Activated T-helper 2 cell treated with anti-CD3 and anti-CD28 coated beads, Interferon-gamma antibody, Interleukin-2, Interleukin-4, amounts not matched to agents 10 μg/mL and 5 μg/mL and 100 μg/mL, durations not matched to agents 14 hours and 24 hours and 36 hours (primary cell): ENCODE data around the gene FUT8. TPM values are rescaled to one million over a fixed set of nuclear protein-coding genes. Genes with fewer than 3 reads are reported as not detected.

Source experiments
- DNase-seq: peaks from one replicate; pipeline ENCODE4 v3.0.0; 2021; ENCODE audit warnings: low spot score
- H3K27ac Mint-ChIP-seq: one replicate; pipeline ENCODE4 v1.8.0; 2021; ENCODE audit warnings: mixed read lengths
- H3K27me3 Mint-ChIP-seq: one replicate; pipeline ENCODE4 v1.8.0; 2021; ENCODE audit warnings: low read depth, mixed read lengths
- H3K36me3 Mint-ChIP-seq: one replicate; pipeline ENCODE4 v1.8.0; 2021; ENCODE audit warnings: low read depth, mixed read lengths
- H3K4me1 Mint-ChIP-seq: one replicate; pipeline ENCODE4 v1.8.0; 2021; ENCODE audit warnings: low read depth, mixed read lengths
- H3K4me3 Mint-ChIP-seq: one replicate; pipeline ENCODE4 v1.8.0; 2021; ENCODE audit warnings: low read depth, mild to moderate bottlenecking, moderate library complexity, mixed read lengths
- H3K9me3 Mint-ChIP-seq: one replicate; pipeline ENCODE4 v1.8.0; 2021; ENCODE audit warnings: mixed read lengths
- intact Hi-C: fragments of 100-400 bp; cut with micrococcal nuclease; formaldehyde crosslinking; loops from one replicate; pipeline ENCODE4 v1.15.1; 2023
- total RNA-seq: library from RNA; stranded (reverse); gene quantifications from 2 replicates; pipeline ENCODE4 v1.2.3, GENCODE V29; 2022

The FUT8 gene
- total RNA-seq, 1 donor from 2014 or later: 110 TPM

DNA sequence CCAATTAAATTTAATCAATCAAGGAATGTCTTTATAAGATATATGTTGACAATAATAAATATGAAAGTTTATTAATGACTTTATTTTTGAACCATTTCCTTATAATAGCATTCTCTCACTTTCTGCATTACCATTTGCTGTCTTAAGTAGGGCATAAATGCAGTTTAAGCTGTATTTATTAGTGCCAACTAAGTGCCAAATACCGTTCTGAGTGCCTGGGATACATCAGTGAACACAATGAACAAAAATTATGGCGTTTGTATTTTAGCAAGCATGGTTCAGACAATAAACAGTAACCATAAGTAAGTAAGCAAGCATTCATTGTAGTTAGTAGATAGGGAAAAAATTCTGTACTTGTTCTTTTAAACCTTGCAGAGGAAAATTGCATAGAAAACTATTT is 145.8 kb downstream of the FUT8 start:
- Mint-ChIP-seq H3K9me3 (no peaks in the 10 kb centered on the region), H3K4me3 (no peak overlapping the region), H3K4me1 (no peaks in the 10 kb centered on the region), H3K36me3 (peaks cover 23% of the 10 kb centered on the region), H3K27ac (no peak overlapping the region), H3K27me3 (no peaks in the 10 kb centered on the region)
- no peak for DNase-seq
- intact Hi-C loops: no loop called here

DNA sequence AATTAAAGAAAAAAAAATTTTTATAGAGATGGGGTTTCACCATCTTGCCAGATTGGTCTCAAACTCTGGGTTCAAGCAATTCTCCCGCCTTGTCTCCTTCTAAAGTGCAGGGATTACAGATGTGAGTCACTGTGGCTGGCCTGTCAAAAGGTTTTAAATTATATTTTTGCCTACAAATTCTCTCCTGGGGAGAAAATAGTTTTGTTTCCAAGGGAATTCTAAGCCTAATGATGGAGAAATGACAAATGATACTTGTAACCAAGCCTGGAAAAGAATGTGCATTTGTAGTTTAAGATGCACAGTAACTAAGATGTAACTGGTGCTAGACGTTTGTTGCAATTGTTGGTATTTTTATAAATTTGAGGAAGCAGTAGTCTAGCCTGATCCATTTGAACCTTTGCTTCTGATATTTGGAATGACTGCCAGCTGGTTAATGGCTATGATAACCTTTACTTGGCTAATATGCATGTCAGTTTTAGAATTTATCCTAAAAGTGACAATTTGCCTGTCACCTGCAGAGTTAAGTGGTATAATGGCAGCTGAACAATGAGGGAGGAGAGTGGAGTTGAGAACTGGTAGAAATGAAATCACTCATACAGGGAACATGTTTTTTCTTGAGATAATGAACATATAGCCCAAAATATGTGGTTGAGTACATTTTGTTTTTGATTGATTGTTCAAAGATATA is 148.0 kb downstream of the FUT8 start:
- H3K4me1 Mint-ChIP-seq: peaks cover 7% of the 10 kb centered on the region

DNA sequence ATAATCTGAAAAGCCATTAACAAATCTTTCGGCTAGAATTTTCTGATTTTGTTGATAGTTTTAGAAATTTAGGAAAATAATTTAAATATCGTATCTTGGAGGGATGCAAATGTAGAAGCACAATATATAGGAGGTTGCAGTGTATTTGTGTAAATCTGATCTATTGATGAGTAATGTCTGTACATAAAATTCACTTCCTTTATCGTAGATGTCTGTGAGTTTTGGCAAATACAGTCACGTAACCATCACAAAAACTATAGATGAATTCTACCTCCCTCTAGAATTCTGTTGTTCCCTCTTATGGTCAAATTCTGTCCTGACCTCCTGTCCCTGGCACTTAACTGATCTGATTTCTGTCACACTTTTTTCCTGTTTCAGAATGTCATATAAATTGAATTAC is 151.8 kb downstream of the FUT8 start:
- no peak for DNase-seq
- peaks cover 4% of the 10 kb centered on the region for H3K9me3 Mint-ChIP-seq
- no peaks in the 10 kb centered on the region for H3K27me3 Mint-ChIP-seq
- H3K4me1 Mint-ChIP-seq: peaks cover 26% of the 10 kb centered on the region
- no peak overlapping the region for H3K27ac Mint-ChIP-seq
- no peak overlapping the region for H3K4me3 Mint-ChIP-seq
- intact Hi-C loops: no loop called here
- H3K36me3 Mint-ChIP-seq: peaks cover 63% of the 10 kb centered on the region

More for the DNA sequence above, 148.0 kb downstream of the FUT8 start:
- Mint-ChIP-seq H3K27me3 (no peaks in the 10 kb centered on the region), H3K36me3 (peaks cover 44% of the 10 kb centered on the region), H3K9me3 (peaks cover 4% of the 10 kb centered on the region), H3K27ac (no peak overlapping the region), H3K4me3 (no peak overlapping the region)
- intact Hi-C loops: no loop called here
- DNase-seq: no peak

DNA sequence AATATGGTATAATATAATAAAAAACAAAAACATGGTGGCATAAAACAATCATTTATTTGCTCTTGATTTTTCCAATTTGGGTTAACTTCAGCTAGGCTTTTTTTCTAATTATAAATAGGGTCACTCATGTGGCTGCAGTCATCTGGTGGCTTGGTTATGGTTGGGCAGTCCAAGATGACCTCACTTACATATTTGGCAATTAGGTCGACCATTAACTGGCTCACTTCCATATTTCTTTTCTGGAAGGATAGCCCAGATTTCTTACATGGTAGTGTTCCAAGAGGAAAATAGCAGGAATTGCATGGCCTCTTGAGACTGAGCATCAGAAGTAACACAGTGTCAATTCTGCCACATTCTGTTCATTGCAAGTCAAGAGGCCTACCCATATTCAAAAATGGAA is 153.4 kb downstream of the FUT8 start:
- Mint-ChIP-seq H3K9me3 (peaks cover 4% of the 10 kb centered on the region), H3K4me3 (no peak overlapping the region), H3K36me3 (peaks cover 66% of the 10 kb centered on the region), H3K4me1 (peaks cover 32% of the 10 kb centered on the region), H3K27me3 (no peaks in the 10 kb centered on the region), H3K27ac (no peak overlapping the region)
- DNase-seq: no peak
- intact Hi-C loops: no loop called here

DNA sequence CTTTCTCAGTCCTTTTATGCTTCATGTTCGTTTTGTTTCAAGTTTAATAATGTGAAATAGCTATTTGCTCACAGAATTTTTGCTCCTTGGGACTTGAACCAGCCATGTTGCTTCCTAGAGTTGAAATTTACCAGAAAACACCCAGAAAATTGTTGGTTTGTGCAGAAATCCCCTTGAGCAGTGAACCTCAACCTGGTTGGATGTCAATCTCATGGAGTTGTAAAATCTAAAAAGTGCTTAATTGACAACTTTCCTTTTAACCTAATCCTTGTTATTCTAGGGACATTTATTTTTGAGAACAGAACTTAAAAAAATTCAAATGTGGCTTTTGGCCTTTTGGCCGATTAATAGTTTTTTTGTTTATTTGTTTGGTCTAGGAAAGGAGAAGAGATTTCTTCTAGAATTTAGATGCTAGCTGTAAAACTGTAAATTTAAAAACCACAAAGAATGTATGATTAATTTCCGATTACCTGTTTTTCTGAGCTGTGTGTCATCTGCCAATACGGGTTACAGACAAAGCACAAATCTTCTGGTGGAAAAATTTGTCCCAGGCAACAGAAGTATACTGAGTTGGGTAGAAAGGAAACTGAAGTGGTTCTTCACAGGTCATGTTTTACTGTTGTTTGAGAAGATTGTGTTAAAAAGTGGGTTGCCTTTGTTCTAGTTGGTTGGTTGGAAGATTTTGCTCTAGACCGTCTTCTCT is 154.4 kb downstream of the FUT8 start:
- H3K36me3 Mint-ChIP-seq: peaks cover 65% of the 10 kb centered on the region
- no peak for DNase-seq
- intact Hi-C loops: no loop called here
- peaks cover 33% of the 10 kb centered on the region for H3K4me1 Mint-ChIP-seq
- H3K27ac Mint-ChIP-seq: peak overlapping the region; percentile 50
- H3K9me3 Mint-ChIP-seq: peaks cover 4% of the 10 kb centered on the region
- H3K4me3 Mint-ChIP-seq: no peak overlapping the region
- H3K27me3 Mint-ChIP-seq: no peaks in the 10 kb centered on the region

DNA sequence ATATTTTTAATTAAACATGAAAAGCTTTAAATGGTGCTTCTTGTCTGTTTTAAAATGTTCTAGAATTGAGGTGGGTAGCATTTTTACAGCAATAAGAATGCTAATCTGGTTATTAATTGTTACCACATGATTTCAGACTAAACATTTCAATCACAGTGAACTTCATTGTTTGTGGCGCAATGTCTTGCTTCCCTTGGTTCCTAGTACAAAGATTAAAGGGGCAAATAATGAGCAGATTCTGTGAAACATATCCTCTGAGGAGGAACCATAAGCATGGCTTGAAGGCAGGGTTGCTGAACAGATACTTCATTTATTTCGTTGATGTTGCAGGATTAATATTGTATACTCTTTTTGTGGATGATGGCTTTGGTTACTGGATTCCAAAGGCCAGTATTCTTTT is 162.1 kb downstream of the FUT8 start:
- DNase-seq: no peak
- Mint-ChIP-seq H3K4me3 (no peak overlapping the region), H3K27ac (no peak overlapping the region), H3K9me3 (no peaks in the 10 kb centered on the region), H3K36me3 (peaks cover 45% of the 10 kb centered on the region), H3K27me3 (no peaks in the 10 kb centered on the region), H3K4me1 (peaks cover 16% of the 10 kb centered on the region)
- intact Hi-C loops: no loop called here

DNA sequence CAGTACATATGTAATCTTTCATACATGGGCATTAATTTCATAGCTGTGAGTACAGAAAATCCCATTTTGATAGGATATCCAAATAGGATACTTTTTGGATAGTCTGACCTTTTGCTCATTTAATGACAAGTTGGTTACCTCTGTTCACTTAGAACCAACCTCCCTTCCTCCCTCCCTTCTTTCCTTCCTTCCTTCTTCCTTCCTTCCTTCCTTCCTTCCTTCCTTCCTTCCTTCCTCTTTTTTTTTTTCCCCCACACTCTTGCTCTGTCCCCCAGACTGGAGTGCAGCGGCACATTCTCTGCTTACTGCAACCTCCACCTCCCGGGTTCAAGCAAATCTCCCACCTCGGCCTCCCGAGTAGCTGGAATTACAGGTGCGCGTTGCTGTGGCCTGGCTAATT is 162.9 kb downstream of the FUT8 start:
- Mint-ChIP-seq H3K27me3 (no peaks in the 10 kb centered on the region), H3K27ac (no peak overlapping the region), H3K4me3 (no peak overlapping the region), H3K4me1 (peaks cover 13% of the 10 kb centered on the region), H3K36me3 (peaks cover 38% of the 10 kb centered on the region), H3K9me3 (no peaks in the 10 kb centered on the region)
- intact Hi-C loops: no loop called here
- DNase-seq: no peak

DNA sequence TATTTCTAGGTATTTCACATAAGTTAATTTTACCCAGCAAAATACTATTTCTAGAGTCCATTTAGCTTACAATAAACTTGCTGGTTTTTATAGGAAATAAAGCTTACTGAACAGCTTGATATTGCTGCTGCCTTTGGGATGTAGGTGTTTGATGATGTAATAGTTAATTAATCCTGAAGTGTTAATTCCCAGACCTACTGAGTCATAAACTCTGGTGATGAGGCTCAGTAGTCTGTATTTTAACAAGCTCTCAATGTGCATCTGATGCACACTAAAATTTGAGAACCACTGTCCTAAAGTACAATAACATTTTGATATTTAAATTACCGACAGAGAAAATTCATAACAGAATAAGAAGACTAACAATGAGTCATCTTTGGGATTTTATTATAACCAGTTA is 168.4 kb downstream of the FUT8 start:
- intact Hi-C loops: no loop called here
- no peak overlapping the region for H3K4me3 Mint-ChIP-seq
- no peak overlapping the region for H3K27ac Mint-ChIP-seq
- H3K4me1 Mint-ChIP-seq: peaks cover 12% of the 10 kb centered on the region
- peaks cover 26% of the 10 kb centered on the region for H3K36me3 Mint-ChIP-seq
- no peaks in the 10 kb centered on the region for H3K27me3 Mint-ChIP-seq
- no peaks in the 10 kb centered on the region for H3K9me3 Mint-ChIP-seq
- no peak for DNase-seq

DNA sequence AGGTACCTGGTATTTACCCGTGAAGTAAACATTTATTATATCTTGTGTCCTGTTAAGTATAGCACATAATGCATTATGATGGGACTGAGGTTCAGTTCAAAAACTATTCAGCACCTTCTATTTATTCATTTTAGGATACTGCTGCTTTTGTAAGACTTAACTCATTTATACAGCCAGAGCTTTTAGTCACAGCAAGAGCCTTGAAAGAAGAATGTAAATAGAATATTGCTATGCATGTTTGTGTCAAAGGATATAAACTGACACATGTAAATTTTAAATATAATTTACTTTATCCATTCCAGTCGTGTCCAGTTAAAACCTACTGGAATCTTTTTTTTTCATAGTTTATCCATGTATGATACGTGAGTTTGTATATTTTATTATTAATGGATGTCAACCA is 168.8 kb downstream of the FUT8 start:
- no peak for DNase-seq
- H3K4me1 Mint-ChIP-seq: peaks cover 12% of the 10 kb centered on the region
- H3K27me3 Mint-ChIP-seq: no peaks in the 10 kb centered on the region
- no peak overlapping the region for H3K27ac Mint-ChIP-seq
- H3K9me3 Mint-ChIP-seq: no peaks in the 10 kb centered on the region
- intact Hi-C loops: no loop called here
- H3K36me3 Mint-ChIP-seq: peaks cover 22% of the 10 kb centered on the region
- no peak overlapping the region for H3K4me3 Mint-ChIP-seq

DNA sequence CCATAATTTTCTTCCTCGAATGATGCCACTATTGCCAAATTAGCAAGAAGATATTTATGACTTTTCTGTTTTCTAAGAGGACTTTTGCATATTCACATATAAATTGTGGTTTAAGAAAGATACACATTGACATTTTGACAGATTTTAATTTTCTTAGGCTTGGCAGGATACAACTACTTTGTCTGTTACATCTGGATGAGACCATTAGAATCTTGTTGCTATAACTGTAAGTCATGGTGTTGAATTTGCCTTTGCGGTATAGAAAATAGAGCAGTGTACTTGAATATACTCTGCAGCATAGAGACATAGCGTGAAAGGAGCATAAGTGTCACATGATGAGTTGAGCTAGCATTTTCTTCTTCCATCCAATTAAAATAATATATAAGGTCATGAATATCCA is 169.3 kb downstream of the FUT8 start:
- H3K9me3 Mint-ChIP-seq: no peaks in the 10 kb centered on the region
- peaks cover 12% of the 10 kb centered on the region for H3K4me1 Mint-ChIP-seq
- H3K27ac Mint-ChIP-seq: no peak overlapping the region
- DNase-seq: no peak
- no peaks in the 10 kb centered on the region for H3K27me3 Mint-ChIP-seq
- peaks cover 18% of the 10 kb centered on the region for H3K36me3 Mint-ChIP-seq
- intact Hi-C loops: no loop called here
- H3K4me3 Mint-ChIP-seq: no peak overlapping the region

DNA sequence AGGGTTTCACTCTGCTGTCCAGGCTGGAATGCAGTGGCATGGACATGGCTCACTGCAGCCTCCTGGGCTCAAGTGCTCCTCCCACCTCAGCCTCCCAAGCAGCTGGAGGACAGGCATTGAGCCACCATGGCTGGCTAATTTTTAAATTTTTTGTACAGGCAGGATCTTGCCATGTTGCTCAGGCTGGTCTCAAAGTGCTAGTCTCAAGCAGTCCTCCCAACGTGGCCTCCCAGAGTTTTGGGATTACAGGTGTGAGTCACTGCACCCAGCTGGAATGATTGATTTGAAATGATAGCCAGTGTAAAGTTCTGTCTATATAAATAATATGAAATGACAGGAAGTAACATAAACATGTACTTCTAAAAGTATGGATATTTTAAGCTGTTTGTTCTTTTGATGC is 172.7 kb downstream of the FUT8 start:
- peaks cover 16% of the 10 kb centered on the region for H3K36me3 Mint-ChIP-seq
- no peak overlapping the region for H3K4me3 Mint-ChIP-seq
- peaks cover 17% of the 10 kb centered on the region for H3K4me1 Mint-ChIP-seq
- intact Hi-C loops: no loop called here
- no peaks in the 10 kb centered on the region for H3K9me3 Mint-ChIP-seq
- no peak for DNase-seq
- no peak overlapping the region for H3K27ac Mint-ChIP-seq
- no peaks in the 10 kb centered on the region for H3K27me3 Mint-ChIP-seq

DNA sequence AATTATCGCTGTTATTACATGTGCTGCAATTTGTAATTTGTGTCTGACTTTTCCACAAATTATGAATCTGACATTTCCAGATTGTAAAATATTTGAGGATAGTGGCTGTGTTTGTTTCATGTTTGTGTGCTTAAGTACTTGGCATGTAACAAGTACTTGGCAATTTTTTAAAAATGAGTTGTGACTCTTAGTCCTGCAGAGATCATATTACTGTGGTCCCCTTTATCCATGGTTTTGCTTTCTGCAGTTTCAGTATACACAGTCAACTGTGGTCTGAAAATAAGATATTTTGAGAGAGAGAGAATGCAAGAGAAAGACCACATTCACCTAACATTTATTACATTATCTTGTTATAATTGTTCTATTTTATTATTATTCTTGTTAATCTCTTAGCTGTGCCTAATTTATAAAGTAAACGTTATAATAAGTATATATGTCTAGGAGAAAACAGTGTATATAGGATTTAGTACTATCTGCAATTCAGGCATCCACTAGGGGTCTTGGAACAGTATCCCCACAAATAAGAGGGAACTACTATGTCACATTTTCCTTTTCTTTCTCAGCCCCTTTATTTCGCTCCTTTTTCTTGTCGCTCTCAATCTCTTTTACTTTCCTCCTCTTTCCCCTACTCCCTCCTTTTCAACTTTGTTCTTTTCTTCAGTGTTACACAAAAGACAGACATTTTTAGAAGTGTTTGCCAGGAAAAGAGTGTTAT is 176.1 kb downstream of the FUT8 start:
- no peak overlapping the region for H3K4me3 Mint-ChIP-seq
- intact Hi-C loops: no loop called here
- H3K9me3 Mint-ChIP-seq: no peaks in the 10 kb centered on the region
- H3K4me1 Mint-ChIP-seq: peaks cover 8% of the 10 kb centered on the region
- DNase-seq: no peak
- no peak overlapping the region for H3K27ac Mint-ChIP-seq
- H3K36me3 Mint-ChIP-seq: peaks cover 17% of the 10 kb centered on the region
- H3K27me3 Mint-ChIP-seq: no peaks in the 10 kb centered on the region
